K562 (cell line): ENCODE measurements around the gene METTL3. TPM values are rescaled to one million over a fixed set of nuclear protein-coding genes. Genes with fewer than 3 reads are reported as not detected.

Source experiments
- BCLAF1 ChIP-seq, 2 experiments: fragments of 450-650 bp in 1 of 2; IDR thresholded peaks; 2 replicates each; pipeline ENCODE4 v1.6.1; 2011 to 2017; ENCODE audit warnings: low read depth in 2 of 2, antibody characterized with exemption in 1 of 2, borderline replicate concordance in 1 of 2, low read length in 1 of 2, mild to moderate bottlenecking in 1 of 2, mixed read lengths in 1 of 2; ENCODE audit not compliant: control insufficient read depth in 1 of 2
- FOXK2 ChIP-seq, 2 experiments: fragments of 450-650 bp; IDR thresholded peaks in 1 of 2; conservative IDR thresholded peaks in 1 of 2; 2 replicates each; pipeline ENCODE4 v1.6.1; 2016; ENCODE audit warnings: low read depth in 2 of 2, mild to moderate bottlenecking in 1 of 2
- GABPA ChIP-seq: fragments of 200-800 bp; sonication (Bioruptor generic); conservative IDR thresholded peaks from 2 replicates; pipeline ENCODE4 v1.6.1; 2016; ENCODE audit warnings: low read depth, missing genetic modification characterization, missing compliant biosample characterization
- HDAC1 ChIP-seq, 2 experiments: fragments of 450-650 bp; IDR thresholded peaks; 2 replicates each; pipeline ENCODE4 v1.6.1; 2016 to 2017; ENCODE audit warnings: inconsistent platforms in 1 of 2, mild to moderate bottlenecking in 1 of 2, moderate library complexity in 1 of 2
- HMBOX1 ChIP-seq: sonication (generic); IDR thresholded peaks from 2 replicates; pipeline ENCODE4 v1.6.1; 2016
- ILF3 ChIP-seq: fragments of 450-650 bp; IDR thresholded peaks from 2 replicates; pipeline ENCODE4 v1.6.1; 2018; ENCODE audit warnings: antibody characterized with exemption, mild to moderate bottlenecking, moderate library complexity, borderline replicate concordance
- JUND ChIP-seq, 2 experiments: IDR thresholded peaks; 2 replicates in 1 of 2; 3 replicates in 1 of 2; pipeline ENCODE4 v1.6.1; 2011; ENCODE audit warnings: borderline replicate concordance in 2 of 2, low read depth in 2 of 2, low read length in 2 of 2, improper control_type of control experiment in 1 of 2, missing biosample characterization in 1 of 2, missing genetic modification characterization in 1 of 2, missing genetic modification reagents in 1 of 2
- KAT7 ChIP-seq: sonication (generic); formaldehyde crosslinking; IDR thresholded peaks from 2 replicates; pipeline ENCODE4 v1.8.0; 2022; ENCODE audit warnings: missing genetic modification reagents, mild to moderate bottlenecking, borderline replicate concordance
- MCM2 ChIP-seq: fragments of 450-650 bp; IDR thresholded peaks from 2 replicates; pipeline ENCODE4 v1.6.1; 2017; ENCODE audit warnings: low read depth, mild to moderate bottlenecking
- MTA1 ChIP-seq: fragments of 450-650 bp; IDR thresholded peaks from 2 replicates; pipeline ENCODE4 v1.6.1; 2017; ENCODE audit warnings: borderline replicate concordance
- NCOA1 ChIP-seq: fragments of 450-650 bp; IDR thresholded peaks from 2 replicates; pipeline ENCODE4 v1.6.1; 2016; ENCODE audit warnings: low read depth
- NFE2L1 ChIP-seq: fragments of 450-650 bp; IDR thresholded peaks from 2 replicates; pipeline ENCODE4 v1.6.1; 2016; ENCODE audit warnings: missing genetic modification characterization, low read depth, mild to moderate bottlenecking, missing compliant biosample characterization, moderate library complexity, borderline replicate concordance
- NR2C1 ChIP-seq, 2 experiments: fragments of 450-650 bp; IDR thresholded peaks; 2 replicates each; pipeline ENCODE4 v1.6.1; 2017; ENCODE audit warnings: mild to moderate bottlenecking in 2 of 2, antibody characterized with exemption in 1 of 2, inconsistent platforms in 1 of 2, missing compliant biosample characterization in 1 of 2, missing genetic modification characterization in 1 of 2
- NRF1 ChIP-seq, 2 experiments: fragments of 450-650 bp; IDR thresholded peaks in 1 of 2; conservative IDR thresholded peaks in 1 of 2; 2 replicates each; pipeline ENCODE4 v1.6.1; 2014; ENCODE audit warnings: mild to moderate bottlenecking in 2 of 2
- POLR3A ChIP-seq: IDR thresholded peaks from 2 replicates; pipeline ENCODE4 v1.6.1; 2011; ENCODE audit warnings: borderline replicate concordance, mild to moderate bottlenecking, moderate library complexity; ENCODE audit not compliant: insufficient read length, insufficient read depth; ENCODE audit errors: extremely low read depth
- RBM39 ChIP-seq: fragments of 200-400 bp; formaldehyde crosslinking; optimal IDR thresholded peaks from 2 replicates; pipeline ENCODE3; 2018; ENCODE audit warnings: low read depth, low read length
- SP2 ChIP-seq: IDR thresholded peaks from 2 replicates; pipeline ENCODE4 v1.6.1; 2011; ENCODE audit warnings: mild to moderate bottlenecking, low read depth, low read length, moderate library complexity; ENCODE audit not compliant: poor library complexity, severe bottlenecking; ENCODE audit errors: extremely low read depth
- TAF1 ChIP-seq: IDR thresholded peaks from 2 replicates; pipeline ENCODE4 v1.6.1; 2011; ENCODE audit warnings: mild to moderate bottlenecking, low read length, moderate library complexity; ENCODE audit not compliant: insufficient read depth, control insufficient read depth, severe bottlenecking; ENCODE audit errors: extremely low read depth
- polyA plus RNA-seq, 8 experiments: library from polyadenylated mRNA; depleted of rRNA in 4 of 8; stranded (reverse) in 5 of 8; unstranded in 3 of 8; fragments of >200 nt; fragmentation: Nextera tagmentation in 2 of 8; fragmentation: Illumina TruSeq in 1 of 8; extraction: Ambion mirVana in 2 of 8; extraction: Trizol in 1 of 8; gene quantifications; 2 replicates each; pipeline versions ENCODE4 v1.2.1 to v1.2.3, GENCODE V29; 2011 to 2014; ENCODE audit warnings: inconsistent platforms in 1 of 8, missing spikeins in 1 of 8
- total RNA-seq, 7 experiments: library from RNA; depleted of rRNA in 6 of 7; stranded (reverse); fragments of >200 nt in 6 of 7; fragmentation: Illumina TruSeq in 2 of 7; extraction: Trizol in 2 of 7; gene quantifications; 2 replicates each; pipeline versions ENCODE4 v1.2.1 to v1.2.3, GENCODE V29; 2011 to 2021; ENCODE audit warnings: low replicate concordance in 1 of 7
- TF ChIP-seq, protein P1 (sequence below): fragments of 450-650 bp; formaldehyde crosslinking; IDR thresholded peaks from 2 replicates; pipeline ENCODE4 v1.4.0; 2020; ENCODE audit warnings: mild to moderate bottlenecking, moderate library complexity

The METTL3 gene
- total and polyA plus RNA-seq, 9 of the 15 experiments (the other 6 are each of a cell fraction or from before 2014, with no cell fraction given): 42.1 to 151 (median 65.7) TPM

DNA sequence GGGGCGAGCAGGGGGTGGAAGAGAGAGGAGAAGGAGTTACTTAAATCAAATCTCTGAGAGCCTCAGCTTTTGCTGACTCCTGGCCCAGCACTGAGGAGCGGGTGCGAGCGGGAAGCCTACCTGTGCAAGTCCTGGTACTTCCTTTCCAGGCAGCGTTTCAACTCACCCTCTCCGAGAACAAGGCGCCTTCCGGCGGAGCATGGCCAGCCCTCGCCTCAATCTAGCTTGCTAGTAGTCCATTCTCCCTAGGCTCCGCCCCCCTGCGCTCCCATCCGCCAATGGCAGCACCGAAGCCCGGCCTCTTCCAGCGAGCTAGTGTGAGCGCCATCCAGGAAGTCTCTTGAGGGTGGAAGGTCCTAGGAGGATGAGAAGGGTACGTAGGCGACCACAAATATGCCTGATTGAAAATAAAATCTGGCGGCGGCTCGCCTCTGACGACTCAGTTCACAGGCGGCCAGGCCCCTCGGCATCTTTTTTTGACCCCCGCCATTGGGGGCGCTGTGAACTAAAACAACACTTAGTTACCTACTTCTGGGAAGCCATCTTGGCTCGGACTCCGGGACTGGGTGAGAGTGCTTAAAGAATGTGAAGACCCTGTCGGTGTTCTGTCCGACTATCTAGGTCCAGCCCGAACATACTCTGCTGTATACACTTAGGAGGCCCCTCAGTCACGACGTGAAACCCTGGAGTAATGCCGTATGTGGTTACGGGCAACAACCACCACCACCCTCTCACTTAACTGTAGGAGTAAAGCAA, 55.0 kb downstream of the METTL3 start, which contains the start of gene CHD8 (continued):
- TF ChIP-seq, protein P1, sequence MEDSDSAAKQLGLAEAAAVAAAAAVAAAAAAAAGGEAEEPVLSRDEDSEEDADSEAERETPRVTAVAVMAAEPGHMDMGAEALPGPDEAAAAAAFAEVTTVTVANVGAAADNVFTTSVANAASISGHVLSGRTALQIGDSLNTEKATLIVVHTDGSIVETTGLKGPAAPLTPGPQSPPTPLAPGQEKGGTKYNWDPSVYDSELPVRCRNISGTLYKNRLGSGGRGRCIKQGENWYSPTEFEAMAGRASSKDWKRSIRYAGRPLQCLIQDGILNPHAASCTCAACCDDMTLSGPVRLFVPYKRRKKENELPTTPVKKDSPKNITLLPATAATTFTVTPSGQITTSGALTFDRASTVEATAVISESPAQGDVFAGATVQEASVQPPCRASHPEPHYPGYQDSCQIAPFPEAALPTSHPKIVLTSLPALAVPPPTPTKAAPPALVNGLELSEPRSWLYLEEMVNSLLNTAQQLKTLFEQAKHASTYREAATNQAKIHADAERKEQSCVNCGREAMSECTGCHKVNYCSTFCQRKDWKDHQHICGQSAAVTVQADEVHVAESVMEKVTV: peak; percentile 9; the same call in 1 of the 2 replicates
- TF ChIP-seq RBM39 (no peak), GABPA (peak; percentile 87), NRF1 (conservative IDR thresholded peaks at IDR 0.05 in 1 of 2, IDR thresholded peaks at IDR 0.05 in 1 of 2) (peak; percentile 65 to 73), FOXK2 (conservative IDR thresholded peaks at IDR 0.05 in 1 of 2, IDR thresholded peaks at IDR 0.05 in 1 of 2; ENCODE audit: low read depth in 2 of 2) (0 out of 4 replicates have a peak, but pooled peaks of 1 of the 2 experiments have one; percentile 24), POLR3A (no peak), MCM2 (no peak), TAF1 (peak; percentile 70), SP2 (peak; percentile 34), NCOA1 (no peak), NR2C1 (IDR thresholded peaks at IDR 0.05) (no peak; the same call in 1 of the 2 replicates), NR2C1 (tag; IDR thresholded peaks at IDR 0.05) (0 out of 2 replicates have a peak, but pooled peaks have one; percentile 32), NFE2L1 (tag) (no peak), HDAC1 (IDR thresholded peaks at IDR 0.05) (peak in 1 of 2 experiments; percentile 50; a peak in 1 of 4 replicates), JUND (IDR thresholded peaks at IDR 0.05; ENCODE audit: borderline replicate concordance, low read depth, low read length) (no peak), JUND (tag; IDR thresholded peaks at IDR 0.05; ENCODE audit: borderline replicate concordance, low read depth, low read length) (no peak; the same call in 2 of the 3 replicates), KAT7 (CRISPR knock-in tag) (no peak), BCLAF1 (IDR thresholded peaks at IDR 0.05; ENCODE audit: borderline replicate concordance in 1 of 2, control insufficient read depth in 1 of 2, low read depth in 2 of 2, low read length in 1 of 2) (no peak), HMBOX1 (peak; percentile 47; the same call in 1 of the 2 replicates), MTA1 (no peak), ILF3 (peak; percentile 88; the same call in 1 of the 2 replicates)
